ENCODE measurements around the gene TAS2R5.
"Not testable (repeated sequence)": the region's sequence is repeated elsewhere in the genome, so short reads cannot be mapped to it uniquely, and the experiment has no call there.

GRCh38 chr7:141822432-141822831 is 32.4 kb downstream of the TAS2R5 start:
- not testable (repeated sequence) for TF ChIP-seq CTCF, POLR2AphosphoS5 (IDR thresholded peaks at IDR 0.05)

Data from sigmoid colon (tissue), 4 donors.